GM23338 (cell line): Measurements from ENCODE around the gene FAM13C. TPM values are rescaled to one million over a fixed set of nuclear protein-coding genes. Genes with fewer than 3 reads are reported as not detected.

Experiments
- ATAC-seq: fragments of 200-7000 bp; cut with Tn5 transposase; 3 replicates; pipeline ENCODE4 v1.9.1; 2020
- DNase-seq: peaks from one replicate; pipeline ENCODE4 v3.0.0-alpha.2; 2015; ENCODE audit warnings: low spot score
- H2AFZ ChIP-seq: fragments of 200-600 bp; sonication (generic); 2 replicates; pipeline ENCODE4 v1.8.0; 2016; ENCODE audit warnings: antibody characterized with exemption, mild to moderate bottlenecking, moderate library complexity
- H3F3A ChIP-seq: fragments of 200-600 bp; sonication (generic); replicated peaks from 2 replicates; pipeline ENCODE4 v1.8.0; 2017; ENCODE audit warnings: antibody characterized with exemption, mixed run types, low read depth
- H3K27ac ChIP-seq: fragments of 200-600 bp; sonication (generic); 2 replicates; pipeline ENCODE4 v1.6.1; 2016; ENCODE audit warnings: low read depth
- H3K27me3 ChIP-seq: fragments of 200-600 bp; sonication (generic); 2 replicates; pipeline ENCODE4 v1.8.0; 2016; ENCODE audit warnings: mild to moderate bottlenecking, mixed run types, moderate library complexity; ENCODE audit not compliant: insufficient read depth
- H3K36me3 ChIP-seq: fragments of 200-600 bp; sonication (generic); 2 replicates; pipeline ENCODE4 v1.8.0; 2016; ENCODE audit warnings: mild to moderate bottlenecking; ENCODE audit not compliant: insufficient read depth
- H3K4me1 ChIP-seq: fragments of 200-600 bp; sonication (generic); 2 replicates; pipeline ENCODE4 v1.8.0; 2016; ENCODE audit warnings: mild to moderate bottlenecking, moderate library complexity; ENCODE audit not compliant: insufficient read depth
- H3K4me2 ChIP-seq: fragments of 200-600 bp; sonication (generic); 2 replicates; pipeline ENCODE4 v1.7.1; 2017; ENCODE audit warnings: mixed run types
- H3K4me3 ChIP-seq: fragments of 200-600 bp; sonication (generic); 2 replicates; pipeline ENCODE4 v1.6.1; 2016; ENCODE audit warnings: mixed run types
- H3K79me2 ChIP-seq: fragments of 200-600 bp; sonication (generic); replicated peaks from 2 replicates; pipeline ENCODE4 v1.8.0; 2017; ENCODE audit warnings: mild to moderate bottlenecking; ENCODE audit not compliant: insufficient read depth
- H3K9me2 ChIP-seq: fragments of 200-600 bp; sonication (generic); 2 replicates; pipeline ENCODE4 v1.8.0; 2017; ENCODE audit not compliant: insufficient read depth
- H4K20me1 ChIP-seq: fragments of 200-600 bp; sonication (generic); replicated peaks from 2 replicates; pipeline ENCODE4 v1.8.0; 2017; ENCODE audit warnings: mild to moderate bottlenecking; ENCODE audit not compliant: insufficient read depth
- H3K27ac Mint-ChIP-seq: 2 replicates; pipeline ENCODE4 v1.8.0; 2020; ENCODE audit warnings: inconsistent platforms, mild to moderate bottlenecking, moderate library complexity, mixed read lengths
- H3K27me3 Mint-ChIP-seq: 3 replicates; pipeline ENCODE4 v1.8.0; 2022; ENCODE audit warnings: low read depth, mild to moderate bottlenecking, moderate library complexity, mixed read lengths, inconsistent platforms; ENCODE audit not compliant: insufficient read depth, poor library complexity
- H3K36me3 Mint-ChIP-seq: 3 replicates; pipeline ENCODE4 v1.8.0; 2021; ENCODE audit warnings: low read depth, mild to moderate bottlenecking, inconsistent platforms, moderate library complexity, mixed read lengths
- H3K4me1 Mint-ChIP-seq: 3 replicates; pipeline ENCODE4 v1.8.0; 2020; ENCODE audit warnings: mild to moderate bottlenecking, inconsistent platforms, mixed read lengths
- H3K4me3 Mint-ChIP-seq: 3 replicates; pipeline ENCODE4 v1.8.0; 2021; ENCODE audit warnings: moderate library complexity, mild to moderate bottlenecking, inconsistent platforms, mixed read lengths
- H3K9me3 Mint-ChIP-seq: 3 replicates; pipeline ENCODE4 v1.8.0; 2020; ENCODE audit warnings: moderate library complexity, mild to moderate bottlenecking, inconsistent platforms, mixed read lengths
- CREB1 ChIP-seq: fragments of 250-450 bp; sonication (Bioruptor Pico); IDR thresholded peaks from 2 replicates; pipeline ENCODE4 v1.5.0; 2020; ENCODE audit warnings: low read depth, mild to moderate bottlenecking, moderate library complexity
- CTCF ChIP-seq, 2 experiments: fragments of 200-600 bp in 1 of 2; sonication (generic) in 1 of 2; conservative IDR thresholded peaks; 2 replicates each; pipeline versions ENCODE4 v1.5.1 to v1.6.1; 2016 to 2017; ENCODE audit warnings: antibody characterized with exemption in 2 of 2, low read depth in 2 of 2, mild to moderate bottlenecking in 2 of 2, moderate library complexity in 1 of 2
- ETS1 ChIP-seq: IDR thresholded peaks from 2 replicates; pipeline ENCODE4 v1.6.1; 2016; ENCODE audit warnings: antibody characterized with exemption
- EZH2 ChIP-seq: fragments of 200-600 bp; sonication (generic); IDR thresholded peaks from one replicate; pipeline ENCODE4 v1.8.0; 2017; ENCODE audit warnings: antibody characterized with exemption, mild to moderate bottlenecking, low read depth; ENCODE audit not compliant: unreplicated experiment
- EZH2phosphoT487 ChIP-seq: fragments of 200-600 bp; sonication (generic); IDR thresholded peaks from one replicate; pipeline ENCODE4 v1.8.1; 2018; ENCODE audit warnings: antibody characterized with exemption; ENCODE audit not compliant: unreplicated experiment
- JUNB ChIP-seq: IDR thresholded peaks from one replicate; pipeline ENCODE4 v1.6.1; 2016; ENCODE audit warnings: antibody characterized with exemption; ENCODE audit not compliant: unreplicated experiment
- NANOG ChIP-seq: IDR thresholded peaks from 2 replicates; pipeline ENCODE4 v1.6.1; 2016; ENCODE audit warnings: antibody characterized with exemption, borderline replicate concordance
- POLR2AphosphoS5 ChIP-seq: IDR thresholded peaks from 2 replicates; pipeline ENCODE4 v1.6.1; 2016; ENCODE audit warnings: antibody characterized with exemption, low read depth
- REST ChIP-seq: IDR thresholded peaks from one replicate; pipeline ENCODE4 v1.6.1; 2018; ENCODE audit warnings: antibody characterized with exemption; ENCODE audit not compliant: unreplicated experiment
- STAT1 ChIP-seq: IDR thresholded peaks from one replicate; pipeline ENCODE4 v1.6.1; 2016; ENCODE audit warnings: antibody characterized with exemption; ENCODE audit not compliant: unreplicated experiment
- ZNF331 ChIP-seq: fragments of 250-450 bp; sonication (Bioruptor Pico); IDR thresholded peaks from 2 replicates; pipeline ENCODE4 v1.5.0; 2020; ENCODE audit warnings: low read depth, mild to moderate bottlenecking, moderate library complexity
- ZNF462 ChIP-seq: fragments of 250-450 bp; sonication (Bioruptor Pico); IDR thresholded peaks from 2 replicates; pipeline ENCODE4 v1.5.0; 2020; ENCODE audit warnings: mild to moderate bottlenecking, moderate library complexity
- polyA plus RNA-seq: library from polyadenylated mRNA; unstranded; fragments of >200 nt; fragmentation: Nextera tagmentation; extraction: Ambion mirVana; gene quantifications from 2 replicates; pipeline ENCODE4 v1.2.1, GENCODE V29; 2016
- total RNA-seq: library from RNA; depleted of rRNA; stranded (reverse); fragments of >200 nt; shearing (Covaris generic); gene quantifications from 2 replicates; pipeline ENCODE4 v1.2.3, GENCODE V29; 2014

Gene FAM13C
- total and polyA plus RNA-seq, 2 experiments from 2014 or later, result 0.94 to 2.1 TPM

DNA sequence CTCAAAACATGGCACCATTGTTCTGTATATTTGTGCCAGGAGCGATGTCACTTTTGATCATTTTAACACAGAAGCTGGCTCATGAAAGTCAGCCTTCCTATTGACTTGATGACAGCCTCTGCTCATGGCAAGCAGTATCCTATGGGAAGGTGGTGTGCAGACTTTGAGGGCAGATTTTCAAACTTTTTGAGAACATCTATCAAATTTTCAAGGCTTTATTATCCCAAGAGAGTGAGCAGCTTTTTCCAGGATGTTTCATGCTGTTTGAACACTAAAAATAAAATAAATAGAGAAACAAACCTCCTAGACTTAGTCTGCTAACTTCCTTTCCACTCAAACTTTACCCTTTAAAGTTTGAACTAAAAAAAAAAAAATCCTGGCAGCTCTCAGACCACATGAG lies 20.3 kb downstream of the FAM13C start:
- Histone ChIP-seq H3K4me1 (no peaks in the 10 kb centered on the region), H3K36me3 (no peaks in the 10 kb centered on the region), H3K4me3 (no peak overlapping the region), H3K9me2 (no peaks in the 10 kb centered on the region), H2AFZ (no peak overlapping the region), H4K20me1 (no peaks in the 10 kb centered on the region; the same call in 1 of the 2 replicates), H3F3A (no peaks in the 10 kb centered on the region), H3K27ac (no peak overlapping the region), H3K27me3 (peaks cover 5% of the 10 kb centered on the region; the same call in 1 of the 2 replicates), H3K4me2 (no peak overlapping the region), H3K79me2 (no peaks in the 10 kb centered on the region)
- Mint-ChIP-seq H3K36me3 (no peaks in the 10 kb centered on the region), H3K27me3 (peaks cover 15% of the 10 kb centered on the region), H3K27ac (no peak overlapping the region), H3K9me3 (peaks cover 3% of the 10 kb centered on the region; the same call in 2 of the 3 replicates), H3K4me3 (no peak overlapping the region), H3K4me1 (peaks cover 3% of the 10 kb centered on the region; the same call in 1 of the 3 replicates)
- no peak for TF ChIP-seq POLR2AphosphoS5
- no peak for TF ChIP-seq REST
- no peak for TF ChIP-seq ETS1
- no peak for TF ChIP-seq ZNF331 (CRISPR knock-in tag)
- no peak for TF ChIP-seq STAT1
- no peak for TF ChIP-seq CREB1
- no peak for TF ChIP-seq ZNF462
- no peak for TF ChIP-seq EZH2
- no peak for TF ChIP-seq NANOG
- no peak for TF ChIP-seq EZH2phosphoT487
- TF ChIP-seq CTCF (conservative IDR thresholded peaks at IDR 0.05; ENCODE audit: low read depth in 2 of 2), result no peak
- TF ChIP-seq JUNB, result no peak
- no peak for DNase-seq
- ATAC-seq, result no peak
